Esophagus squamous epithelium (tissue), 4 donors: ENCODE results near the gene NPHP4.

Source experiments
- CTCF ChIP-seq, 6 experiments: fragments of 450-650 bp in 4 of 6; fragments of 200-600 bp in 2 of 6; sonication (generic) in 2 of 6; IDR thresholded peaks; one replicate each; pipeline ENCODE4 v1.5.1; 2016 to 2019; ENCODE audit warnings: antibody characterized with exemption in 6 of 6, mild to moderate bottlenecking in 4 of 6, moderate library complexity in 4 of 6
- POLR2A ChIP-seq, 4 donors: fragments of 450-650 bp; IDR thresholded peaks; one replicate each; pipeline ENCODE4 v1.6.1; 2017; ENCODE audit warnings: antibody characterized with exemption in 4 of 4, mild to moderate bottlenecking in 4 of 4, moderate library complexity in 3 of 4

- TF ChIP-seq CTCF (IDR thresholded peaks at IDR 0.05) (peak; percentile 31 to 60 (median 54)), POLR2A (IDR thresholded peaks at IDR 0.05) (no peak)
Measured at GRCh38 chr1:5915587-5916571, 76.3 kb downstream of the NPHP4 start.
